Sigmoid colon (tissue), 3 donors: Measurements from ENCODE around the gene IL33.

Experiments
- CTCF ChIP-seq, 4 experiments: fragments of 450-650 bp in 3 of 4; fragments of 200-600 bp in 1 of 4; IDR thresholded peaks; one replicate each; pipeline ENCODE4 v1.5.1; 2016 to 2019; ENCODE audit warnings: antibody characterized with exemption in 4 of 4, mild to moderate bottlenecking in 3 of 4, moderate library complexity in 2 of 4
- POLR2A ChIP-seq, 2 donors: fragments of 450-650 bp; IDR thresholded peaks; one replicate each; pipeline ENCODE4 v1.6.1; 2016; ENCODE audit warnings: antibody characterized with exemption in 2 of 2, mild to moderate bottlenecking in 2 of 2, moderate library complexity in 2 of 2

DNA sequence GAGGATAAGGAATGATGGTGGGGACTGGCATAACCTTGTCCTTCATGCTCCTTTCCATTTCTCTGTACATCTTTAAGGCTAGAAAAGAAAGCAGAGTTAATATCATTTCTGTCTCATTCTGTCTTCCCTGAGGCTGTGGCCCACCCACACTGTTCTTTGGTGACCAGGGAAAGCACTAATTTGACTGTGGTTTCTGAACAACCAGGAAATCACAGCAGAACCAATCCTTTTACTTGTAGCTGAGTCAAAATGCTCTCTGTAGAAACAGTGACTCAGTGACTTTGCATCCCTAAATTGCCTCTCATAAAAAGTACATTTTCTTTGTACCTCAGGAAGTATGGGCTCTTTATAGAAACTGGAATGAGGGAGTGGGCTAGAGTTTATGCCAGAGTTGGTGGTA is 28.1 kb downstream of the IL33 start:
- TF ChIP-seq POLR2A (IDR thresholded peaks at IDR 0.05) (no peak), CTCF (IDR thresholded peaks at IDR 0.05) (no peak)
